T47D (cell line): Measurements from ENCODE around the gene AGL.
"Not testable (repeated sequence)": the region's sequence is repeated elsewhere in the genome, so short reads cannot be mapped to it uniquely, and the experiment has no call there.

ENCODE experiments used
- DNase-seq, 2 experiments: peaks; one replicate each; pipeline versions ENCODE4 v3.0.0 to v3.0.0-alpha.2; 2011 to 2012; ENCODE audit warnings: low read depth in 1 of 2, low spot score in 1 of 2
- JUND ChIP-seq: IDR thresholded peaks from 2 replicates; pipeline ENCODE4 v1.6.1; 2012; ENCODE audit warnings: low read depth
- in situ Hi-C: cut with HindIII; loops from 2 replicates; pipeline ENCODE4 v1.10.0; 2016; ENCODE audit warnings: low sequenced_read_pairs, low pct_unique_long_range_greater_than_20kb

Gene AGL

DNA sequence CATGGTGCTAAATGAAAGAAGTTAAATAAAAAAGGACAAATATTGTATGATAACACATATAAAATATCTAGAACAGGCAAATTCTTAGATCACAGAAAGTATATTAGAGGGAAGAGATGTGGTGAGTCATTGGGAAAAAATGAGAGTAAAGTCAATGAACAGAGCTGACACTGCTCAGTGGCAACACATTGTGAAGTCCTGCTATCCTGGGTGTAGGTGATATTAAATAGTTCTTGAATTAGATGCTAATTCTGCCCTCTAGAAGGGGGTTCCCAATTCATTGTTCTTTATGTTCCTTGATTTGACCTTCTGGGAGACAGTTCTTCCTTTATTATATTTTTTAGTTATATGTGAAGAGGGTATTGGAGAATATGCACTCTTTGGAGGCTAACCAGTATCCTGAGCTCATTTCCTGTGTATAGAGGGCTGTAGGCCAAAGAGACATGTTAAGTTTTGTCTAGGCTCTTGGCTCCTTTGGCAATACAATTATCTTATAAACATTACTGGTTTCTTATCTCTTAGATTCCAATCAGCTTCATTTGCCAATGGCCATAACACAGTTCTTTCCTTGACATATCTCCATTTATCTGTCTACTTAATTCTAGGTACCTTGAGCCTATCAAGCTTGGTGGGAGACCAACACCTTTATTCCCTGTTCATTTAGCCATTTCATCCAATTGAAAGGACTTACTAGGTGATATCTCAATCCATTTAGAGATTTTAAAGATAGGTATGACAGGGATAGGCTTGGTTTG lies 113.1 kb downstream of the AGL start:
- no peak for DNase-seq
- no peak for TF ChIP-seq JUND
- in situ Hi-C loops = no loop called here

DNA sequence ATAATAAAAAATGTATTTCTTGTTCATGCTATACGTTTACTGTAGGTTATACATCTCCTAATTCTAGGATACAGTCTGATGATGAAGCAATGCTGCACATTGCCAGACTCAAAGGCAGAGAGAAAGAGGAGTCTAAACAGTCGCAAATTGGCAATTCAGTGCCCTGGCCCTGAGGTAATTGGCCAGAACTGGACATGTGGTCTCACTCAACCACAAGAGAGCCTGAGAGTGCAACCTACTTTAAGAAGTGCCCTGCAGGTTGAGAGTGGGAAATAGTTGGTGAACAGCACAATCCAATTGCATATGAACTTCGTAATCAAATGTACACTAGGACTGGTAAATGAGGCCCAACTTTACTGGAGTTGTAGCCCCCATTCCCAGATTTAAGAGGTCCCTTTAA lies 114.6 kb downstream of the AGL start:
- TF ChIP-seq JUND = no peak
- in situ Hi-C loops = no loop called here
- peak in 1 of 2 experiments; percentile 58 for DNase-seq

DNA sequence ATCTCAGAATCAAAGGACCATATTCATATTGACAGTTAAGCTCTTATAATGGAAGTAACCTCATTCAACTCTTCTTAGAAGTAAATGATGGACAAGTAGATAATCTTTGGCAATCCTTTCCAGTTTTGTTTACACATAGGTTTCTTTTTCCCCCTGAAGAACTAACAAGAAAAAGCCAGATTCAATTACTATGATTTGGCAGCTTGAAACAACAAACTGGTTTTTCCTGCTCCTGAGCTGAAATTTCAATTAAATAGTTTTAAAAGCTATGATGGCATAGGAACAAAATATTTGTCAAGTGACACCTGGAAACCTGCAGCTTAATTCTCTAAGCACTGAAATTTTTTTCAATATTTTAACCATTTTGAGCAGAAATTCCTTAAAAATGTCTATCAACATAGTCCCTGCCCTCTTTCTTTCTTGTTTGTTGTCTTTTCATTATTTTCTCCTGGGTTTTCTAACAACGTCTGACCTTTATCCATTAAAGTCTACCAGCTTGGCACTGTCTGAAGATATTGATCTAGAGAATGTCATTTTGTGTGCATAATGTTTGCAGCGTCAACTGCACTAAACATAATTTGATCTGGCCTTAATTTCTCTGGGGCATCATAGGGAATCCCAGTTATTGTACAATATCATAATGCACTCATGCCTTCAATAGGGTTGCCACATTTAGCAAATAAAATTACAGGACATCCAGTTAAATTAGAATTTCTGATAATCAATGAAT lies 115.7 kb downstream of the AGL start:
- TF ChIP-seq JUND = peak; percentile 67
- DNase-seq = peak in 1 of 2 experiments; percentile 77
- in situ Hi-C loops = no loop called here

DNA sequence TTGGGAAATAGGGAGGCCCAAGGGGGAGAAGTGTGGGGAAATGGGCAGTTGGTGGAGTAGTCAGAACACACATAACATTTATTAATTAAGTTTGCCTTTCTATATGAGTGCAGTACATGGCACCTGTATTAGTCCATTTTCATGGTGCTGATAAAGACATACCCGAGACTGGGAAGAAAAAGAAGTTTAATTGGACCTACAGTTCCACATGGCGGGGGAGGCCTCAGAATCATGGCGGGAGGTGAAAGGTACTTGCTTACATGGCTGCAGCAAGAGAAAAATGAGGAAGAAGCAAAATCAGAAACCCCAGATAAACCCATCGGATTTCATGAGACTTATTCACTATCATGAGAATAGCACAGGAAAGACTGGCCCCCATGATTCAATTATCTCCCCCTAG lies 118.1 kb downstream of the AGL start:
- no peak for DNase-seq
- in situ Hi-C loops = no loop called here
- no peak for TF ChIP-seq JUND

DNA sequence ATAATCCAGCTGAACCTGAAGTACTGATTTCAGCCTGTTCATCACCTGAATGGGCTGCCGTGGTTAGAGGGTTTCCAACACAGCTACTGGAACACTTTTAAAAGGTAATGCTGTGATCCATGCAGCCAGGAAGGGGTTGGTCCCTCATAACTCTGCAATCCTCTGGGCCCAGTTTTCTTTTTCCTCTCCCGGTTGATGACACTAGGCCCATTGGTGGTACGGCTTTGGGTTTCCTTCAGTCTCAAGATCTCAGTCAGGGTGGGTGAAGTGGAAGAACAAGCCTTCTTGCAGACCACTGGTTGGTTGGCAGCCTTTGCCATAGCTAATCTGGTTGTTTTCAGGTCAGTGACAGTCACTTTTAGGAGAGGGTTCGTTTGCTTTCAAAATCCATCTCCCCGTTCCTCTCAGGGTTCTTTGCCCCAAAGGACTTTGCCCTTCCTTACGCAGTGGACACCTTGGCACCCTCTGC lies 119.1 kb downstream of the AGL start:
- in situ Hi-C loops = no loop called here

DNA sequence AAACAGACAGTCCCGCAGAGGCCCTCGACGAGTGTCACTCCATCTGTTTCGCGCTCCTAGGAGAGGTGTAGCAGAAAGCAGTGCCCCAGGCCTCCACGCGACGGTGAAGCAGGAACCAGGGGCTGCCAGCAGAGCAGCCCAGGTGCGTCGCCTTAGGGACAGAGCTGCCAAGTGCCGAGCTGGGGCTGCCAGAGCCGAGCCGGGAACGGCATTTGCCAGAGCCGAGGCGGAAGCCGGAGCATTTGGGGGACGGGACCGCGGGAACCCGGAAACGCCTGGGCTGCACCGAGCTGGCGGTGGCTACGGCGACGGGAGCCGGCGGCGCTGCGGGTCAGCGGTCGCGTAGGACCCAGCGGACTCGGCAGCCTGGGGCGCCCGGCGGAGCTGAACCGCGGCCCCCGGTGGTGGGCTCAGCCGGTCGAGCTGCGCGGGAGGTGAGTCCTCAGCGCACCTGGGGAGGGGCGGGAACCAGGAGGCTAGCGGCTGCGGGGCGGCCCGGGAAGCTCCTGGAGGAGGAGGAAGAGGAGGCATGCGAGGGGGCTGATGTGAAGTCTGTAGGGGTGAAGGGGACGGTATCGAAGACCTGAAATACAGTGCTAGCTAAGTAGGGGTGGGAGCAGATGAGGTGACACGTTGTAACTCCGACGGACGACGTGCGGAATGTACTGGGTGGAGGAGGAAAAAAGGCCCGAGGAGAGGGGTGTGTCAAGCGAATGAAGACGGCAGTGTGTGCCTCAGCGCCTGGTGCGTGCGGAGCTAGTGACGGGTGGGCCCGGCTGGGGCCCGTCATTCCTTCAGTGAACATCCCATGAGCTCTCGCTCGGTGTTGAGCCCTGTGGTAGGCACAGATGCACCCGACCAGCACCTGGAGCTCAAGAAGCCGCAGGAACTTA lies 119.8 kb downstream of the AGL start, which contains the start of gene SLC35A3:
Gene SLC35A3 (plus strand): TSS at position 268 of the 893 bp plus-strand sequence. CDS start 23,559 bp downstream, outside the sequence.
- TF ChIP-seq JUND = no peak
- DNase-seq = peak; percentile 42 to 82

More for the DNA sequence above, 119.1 kb downstream of the AGL start:
- no peak for TF ChIP-seq JUND
- no peak for DNase-seq

DNA sequence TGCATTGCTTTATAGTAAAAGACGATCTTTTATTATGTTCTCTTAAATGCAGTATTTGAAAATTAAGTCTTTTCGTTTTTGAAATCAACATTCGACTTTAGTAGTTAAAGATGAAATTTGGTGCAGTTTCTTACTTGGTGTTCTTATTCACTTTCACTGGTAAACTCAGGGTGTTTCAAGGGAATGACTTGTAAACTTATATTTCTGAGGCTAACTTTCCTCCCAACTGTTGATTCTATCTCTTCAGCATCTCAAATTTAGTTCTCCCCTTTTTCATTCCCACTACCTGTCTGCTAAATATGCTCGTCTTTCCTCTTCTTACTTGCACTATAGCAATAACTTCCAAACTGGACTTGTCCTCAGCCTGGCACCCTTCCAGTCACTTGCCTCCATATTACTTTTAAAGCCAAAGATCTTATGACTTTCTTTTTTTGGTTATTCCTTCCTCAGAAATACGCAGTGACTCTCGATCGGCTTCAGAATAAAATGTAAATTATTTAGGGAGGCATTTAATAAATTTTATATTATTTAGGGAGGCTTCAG lies 120.6 kb downstream of the AGL start:
- no peak for TF ChIP-seq JUND
- in situ Hi-C loops = no loop called here
- peak in 1 of 2 experiments; percentile 28 for DNase-seq

More for the DNA sequence above, 119.8 kb downstream of the AGL start, which contains the start of gene SLC35A3:
- in situ Hi-C loops = no loop called here

DNA sequence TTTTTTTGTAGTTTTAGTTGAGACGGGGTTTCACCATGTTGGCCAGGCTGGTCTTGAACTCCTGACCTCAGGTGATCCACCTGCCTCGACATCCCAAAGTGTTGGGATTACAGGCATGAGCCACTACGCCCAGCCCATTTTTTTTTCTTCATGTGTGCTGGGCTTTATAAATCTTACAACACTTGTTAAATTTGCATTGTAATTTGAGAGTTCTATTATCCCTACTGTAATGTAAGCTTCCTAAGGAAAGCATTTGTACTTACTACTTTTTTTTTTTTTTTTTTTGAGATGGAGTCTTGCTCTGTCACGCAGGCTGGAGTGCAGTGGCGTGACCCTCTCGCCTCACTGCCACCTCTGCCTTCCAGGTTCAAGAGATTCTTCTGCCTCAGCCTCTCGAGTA lies 121.9 kb downstream of the AGL start:
- in situ Hi-C loops, DNase-seq: not testable (repeated sequence)
